Panc1 (cell line): ENCODE data around the gene STK32C. TPM values are rescaled to one million over a fixed set of nuclear protein-coding genes. Genes with fewer than 3 reads are reported as not detected.

Source experiments
- ATAC-seq: fragments of 200-7000 bp; cut with Tn5 transposase; 2 replicates; pipeline ENCODE4 v1.9.1; 2020; ENCODE audit warnings: mild to moderate bottlenecking, moderate library complexity
- BruUV-seq: library from RNA; stranded (reverse); fragments of 400-500 nt; replicated peaks from 2 replicates; lab custom pipeline; 2021; lab: Mats Ljungman, UMichigan
- CTCF ChIA-PET: fragments of 300-600 bp; sonication (Branson Sonifier 250); formaldehyde crosslinking; loops from one replicate; lab custom pipeline; 2022; ENCODE audit warnings: antibody characterized with exemption; lab: Charles Lee
- POLR2A ChIA-PET: fragments of 300-600 bp; sonication (Branson Sonifier 250); formaldehyde crosslinking; loops from one replicate; lab custom pipeline; 2022; ENCODE audit warnings: antibody characterized with exemption; lab: Charles Lee
- DNase-seq: peaks from one replicate; pipeline ENCODE4 v3.0.0-alpha.2; 2010; ENCODE audit warnings: low read depth, low spot score
- H3K27ac ChIP-seq: 2 replicates; pipeline ENCODE4 v1.5.1; 2011; ENCODE audit warnings: mild to moderate bottlenecking, low read length, inconsistent platforms
- H3K27me3 ChIP-seq: fragments of 200-500 bp; sonication (Bioruptor generic); 2 replicates; pipeline ENCODE4 v1.6.0; 2014; ENCODE audit warnings: low read length, inconsistent platforms; ENCODE audit not compliant: control insufficient read depth, insufficient read depth
- H3K36me3 ChIP-seq: fragments of 200-500 bp; sonication (Bioruptor generic); 2 replicates; pipeline ENCODE4 v1.5.1; 2014; ENCODE audit warnings: inconsistent platforms, mild to moderate bottlenecking, low read length, moderate library complexity; ENCODE audit not compliant: control insufficient read depth, insufficient read depth
- H3K4me1 ChIP-seq: 2 replicates; pipeline ENCODE4 v1.5.1; 2011; ENCODE audit warnings: inconsistent platforms, mild to moderate bottlenecking, low read length, moderate library complexity; ENCODE audit not compliant: control insufficient read depth, insufficient read depth
- H3K4me3 ChIP-seq, 2 experiments: 2 replicates each; pipeline ENCODE4 v1.5.1; 2011 to 2012; ENCODE audit warnings: low read depth in 2 of 2, low read length in 2 of 2, mild to moderate bottlenecking in 2 of 2, inconsistent platforms in 1 of 2, moderate library complexity in 1 of 2
- H3K9me3 ChIP-seq: fragments of 200-500 bp; sonication (Bioruptor generic); 2 replicates; pipeline ENCODE4 v1.5.1; 2014; ENCODE audit warnings: low read depth, mild to moderate bottlenecking, inconsistent platforms, low read length, moderate library complexity; ENCODE audit not compliant: control insufficient read depth, insufficient read depth
- POLR2AphosphoS5 ChIP-seq: IDR thresholded peaks from 2 replicates; pipeline ENCODE4 v1.6.1; 2012; ENCODE audit warnings: mild to moderate bottlenecking, low read depth, low read length, moderate library complexity
- REST ChIP-seq, 2 experiments: IDR thresholded peaks; 2 replicates each; pipeline ENCODE4 v1.6.1; 2011 to 2012; ENCODE audit warnings: low read depth in 2 of 2, control low read depth in 1 of 2, low read length in 1 of 2, mild to moderate bottlenecking in 1 of 2, moderate library complexity in 1 of 2; ENCODE audit not compliant: insufficient read depth in 1 of 2
- SIN3A ChIP-seq: IDR thresholded peaks from 2 replicates; pipeline ENCODE4 v1.6.1; 2012; ENCODE audit warnings: low read depth, mild to moderate bottlenecking, low read length, moderate library complexity, borderline replicate concordance; ENCODE audit not compliant: insufficient read depth
- TCF7L2 ChIP-seq: IDR thresholded peaks from 2 replicates; pipeline ENCODE4 v1.6.1; 2011; ENCODE audit warnings: mild to moderate bottlenecking, low read depth, low read length, inconsistent platforms
- in situ Hi-C: cut with HindIII; loops from 2 replicates; pipeline ENCODE4 v1.10.0; 2016; ENCODE audit warnings: low sequenced_read_pairs, low pct_unique_long_range_greater_than_20kb
- intact Hi-C: fragments of 100-400 bp; cut with micrococcal nuclease; formaldehyde crosslinking; loops from one replicate; pipeline ENCODE4 v1.10.0; 2022; ENCODE audit not compliant: unreplicated experiment
- total RNA-seq: library from RNA; stranded (reverse); gene quantifications from one replicate; pipeline ENCODE4 v1.2.1, GENCODE V29; 2021; ENCODE audit not compliant: unreplicated experiment
- TF ChIP-seq, protein P1 (sequence below): fragments of 450-650 bp; IDR thresholded peaks from 2 replicates; pipeline ENCODE4 v1.5.1; 2017; ENCODE audit warnings: mild to moderate bottlenecking

The STK32C gene
- total RNA-seq, 1 experiment from 2014 or later: 53.7 TPM

GRCh38 chr10:132242103-132242840 lies 65.5 kb downstream of the STK32C start:
- BruUV-seq: no TSS peak
- TF ChIP-seq SIN3A: no peak
- no peak for TF ChIP-seq TCF7L2
- TF ChIP-seq REST (IDR thresholded peaks at IDR 0.05; ENCODE audit: insufficient read depth in 1 of 2, low read depth in 2 of 2, low read length in 1 of 2): no peak
- TF ChIP-seq POLR2AphosphoS5: no peak
- TF ChIP-seq, protein P1, sequence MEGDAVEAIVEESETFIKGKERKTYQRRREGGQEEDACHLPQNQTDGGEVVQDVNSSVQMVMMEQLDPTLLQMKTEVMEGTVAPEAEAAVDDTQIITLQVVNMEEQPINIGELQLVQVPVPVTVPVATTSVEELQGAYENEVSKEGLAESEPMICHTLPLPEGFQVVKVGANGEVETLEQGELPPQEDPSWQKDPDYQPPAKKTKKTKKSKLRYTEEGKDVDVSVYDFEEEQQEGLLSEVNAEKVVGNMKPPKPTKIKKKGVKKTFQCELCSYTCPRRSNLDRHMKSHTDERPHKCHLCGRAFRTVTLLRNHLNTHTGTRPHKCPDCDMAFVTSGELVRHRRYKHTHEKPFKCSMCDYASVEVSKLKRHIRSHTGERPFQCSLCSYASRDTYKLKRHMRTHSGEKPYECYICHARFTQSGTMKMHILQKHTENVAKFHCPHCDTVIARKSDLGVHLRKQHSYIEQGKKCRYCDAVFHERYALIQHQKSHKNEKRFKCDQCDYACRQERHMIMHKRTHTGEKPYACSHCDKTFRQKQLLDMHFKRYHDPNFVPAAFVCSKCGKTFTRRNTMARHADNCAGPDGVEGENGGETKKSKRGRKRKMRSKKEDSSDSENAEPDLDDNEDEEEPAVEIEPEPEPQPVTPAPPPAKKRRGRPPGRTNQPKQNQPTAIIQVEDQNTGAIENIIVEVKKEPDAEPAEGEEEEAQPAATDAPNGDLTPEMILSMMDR: no peak
- no peak for ATAC-seq
- H3K27ac ChIP-seq: no peak overlapping the region
- H3K27me3 ChIP-seq: no peaks in the 10 kb centered on the region
- ChIA-PET CTCF (no interaction called here), POLR2A (no interaction called here)
- no peaks in the 10 kb centered on the region for H3K9me3 ChIP-seq
- H3K4me3 ChIP-seq: no peak overlapping the region
- no peaks in the 10 kb centered on the region for H3K36me3 ChIP-seq
- intact Hi-C loops: no loop called here
- in situ Hi-C loops: no loop called here
- no peak for DNase-seq
- H3K4me1 ChIP-seq: peaks cover 5% of the 10 kb centered on the region; the same call in 1 of the 2 replicates

DNA sequence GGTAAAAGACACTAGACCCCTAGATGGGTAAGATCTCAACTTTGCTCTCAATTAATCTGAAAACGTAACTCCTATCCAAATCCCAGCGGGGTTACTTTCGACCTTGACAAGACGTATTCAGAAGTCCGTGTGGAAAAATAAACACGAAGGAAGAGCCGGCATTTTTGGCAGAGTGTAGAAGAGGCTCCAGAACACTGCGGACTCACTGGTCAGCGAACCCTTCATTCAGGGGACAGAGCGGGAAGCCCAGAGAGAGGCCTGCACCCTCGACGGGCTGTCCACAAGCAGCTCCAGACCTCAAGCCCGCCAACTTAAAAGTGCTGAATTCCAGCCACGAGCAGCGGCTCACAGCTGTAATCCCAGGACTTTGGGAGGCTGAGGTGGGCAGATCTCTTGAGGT lies 66.3 kb downstream of the STK32C start:
- no peaks in the 10 kb centered on the region for H3K36me3 ChIP-seq
- in situ Hi-C loops: no loop called here
- no peak for DNase-seq
- H3K27me3 ChIP-seq: no peaks in the 10 kb centered on the region
- H3K27ac ChIP-seq: no peak overlapping the region
- CTCF ChIA-PET: no interaction called here
- POLR2A ChIA-PET: no interaction called here
- BruUV-seq: no TSS peak
- intact Hi-C loops: no loop called here
- ATAC-seq: no peak
- no peaks in the 10 kb centered on the region for H3K4me1 ChIP-seq
- H3K9me3 ChIP-seq: no peaks in the 10 kb centered on the region
- no peak overlapping the region for H3K4me3 ChIP-seq
- TF ChIP-seq POLR2AphosphoS5: no peak
- TF ChIP-seq, protein P1: no peak
- no peak for TF ChIP-seq TCF7L2
- no peak for TF ChIP-seq SIN3A
- TF ChIP-seq REST (IDR thresholded peaks at IDR 0.05; ENCODE audit: insufficient read depth in 1 of 2, low read depth in 2 of 2, low read length in 1 of 2): no peak
